Transverse colon (tissue), 4 donors: Measurements from ENCODE around the gene COMMD1. TPM values are rescaled to one million over a fixed set of nuclear protein-coding genes. Genes with fewer than 3 reads are reported as not detected.

Experiments
- DNase-seq: peaks from one replicate; pipeline ENCODE4 v3.0.0-alpha.2; 2019
- H3K27ac ChIP-seq, 4 donors: fragments of 200-600 bp; sonication (generic); 2 replicates each; pipeline ENCODE4 v1.5.1; 2016 to 2018; ENCODE audit warnings: inconsistent platforms in 4 of 4
- H3K27me3 ChIP-seq: fragments of 200-600 bp; sonication (generic); 2 replicates; pipeline ENCODE4 v1.5.1; 2017; ENCODE audit warnings: inconsistent platforms
- H3K36me3 ChIP-seq, 4 donors: fragments of 200-600 bp; sonication (generic); 2 replicates each; pipeline ENCODE4 v1.5.1; 2017 to 2019; ENCODE audit warnings: inconsistent platforms in 4 of 4
- H3K4me1 ChIP-seq, 4 donors: fragments of 200-600 bp; sonication (generic); 2 replicates each; pipeline ENCODE4 v1.5.1; 2017 to 2020; ENCODE audit warnings: inconsistent platforms in 4 of 4
- H3K4me3 ChIP-seq, 4 donors: fragments of 200-600 bp; sonication (generic); 1 replicate in 1 of 4; 2 replicates in 3 of 4; pipeline versions ENCODE4 v1.5.1 to v1.6.1; 2017 to 2019; ENCODE audit warnings: inconsistent platforms in 4 of 4
- H3K9me3 ChIP-seq, 2 donors: fragments of 200-600 bp; sonication (generic); 2 replicates each; pipeline ENCODE4 v1.5.1; 2017 to 2019; ENCODE audit warnings: inconsistent platforms in 2 of 2
- EP300 ChIP-seq: sonication (generic); formaldehyde crosslinking; IDR thresholded peaks from one replicate; pipeline ENCODE4 v1.6.1; 2017; ENCODE audit warnings: antibody characterized with exemption, low read depth
- POLR2A ChIP-seq: fragments of 450-650 bp; IDR thresholded peaks from one replicate; pipeline ENCODE4 v1.6.1; 2016; ENCODE audit warnings: antibody characterized with exemption, mild to moderate bottlenecking, moderate library complexity
- POLR2AphosphoS5 ChIP-seq, 3 donors: sonication (generic); formaldehyde crosslinking; IDR thresholded peaks; one replicate each; pipeline ENCODE4 v1.6.1; 2016; ENCODE audit warnings: antibody characterized with exemption in 3 of 3
- WGBS, 2 donors: methylation state at CpG; one replicate each; pipeline ENCODE4 v1.1.5; 2018; ENCODE audit warnings: low coverage in 1 of 2; 5-methylcytosine and 5-hydroxymethylcytosine counted together
- in situ Hi-C, 4 donors: fragments of 200-750 bp; cut with MboI; loops; one replicate each; pipeline versions ENCODE4 v1.15.0 to v1.15.1; 2017; ENCODE audit warnings: low sequenced_read_pairs in 3 of 4, low pct_ligation_motif_present in 1 of 4, low pct_unique_long_range_greater_than_20kb in 1 of 4
- intact Hi-C: fragments of 100-400 bp; cut with DNase I; formaldehyde crosslinking; loops from one replicate; pipeline ENCODE4 v1.15.1; 2023; ENCODE audit warnings: low total_unique reads
- total RNA-seq, 4 donors: library from RNA; depleted of rRNA; stranded (reverse); fragments of >200 nt; gene quantifications; one replicate each; pipeline ENCODE4 v1.1.0, GENCODE V29; 2016
- TF ChIP-seq, protein P1 (sequence below), 5 experiments: fragments of 200-600 bp in 3 of 5; fragments of 450-650 bp in 2 of 5; sonication (generic) in 3 of 5; IDR thresholded peaks; 1 replicate in 2 of 5; 2 replicates in 3 of 5; pipeline ENCODE4 v1.5.1; 2016 to 2017; ENCODE audit warnings: antibody characterized with exemption in 5 of 5, inconsistent platforms in 3 of 5, mild to moderate bottlenecking in 2 of 5, moderate library complexity in 1 of 5

COMMD1 gene
- total RNA-seq, 4 donors from 2014 or later: 28.9 to 61.0 (median 36.8) TPM

DNA sequence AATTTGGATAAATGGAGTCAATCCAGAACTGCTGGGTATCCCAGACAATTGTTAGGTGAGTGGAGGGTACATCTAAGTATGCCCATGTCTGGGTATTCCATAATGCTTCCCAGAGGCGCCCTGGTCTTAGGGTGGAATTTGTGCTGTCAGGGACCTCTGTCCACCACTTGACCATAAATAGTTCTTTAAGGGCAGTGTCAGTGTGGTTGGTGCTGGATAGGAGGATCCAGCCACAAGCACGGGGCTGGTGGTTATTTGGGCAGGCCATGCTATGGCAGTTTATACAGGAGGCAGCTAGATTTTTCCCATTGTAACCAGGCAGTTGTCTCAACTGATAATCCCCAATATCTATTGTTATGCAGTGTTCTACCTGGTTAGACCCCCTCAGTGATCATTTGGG lies 186.0 kb downstream of the COMMD1 start:
- H3K36me3 ChIP-seq: no peaks in the 10 kb centered on the region
- in situ Hi-C loops: no loop called here
- H3K27me3 ChIP-seq: no peaks in the 10 kb centered on the region
- DNase-seq: no peak
- H3K4me1 ChIP-seq: no peaks in the 10 kb centered on the region
- no peak for TF ChIP-seq POLR2AphosphoS5 (IDR thresholded peaks at IDR 0.05)
- intact Hi-C loops: no loop called here
- H3K9me3 ChIP-seq: no peaks in the 10 kb centered on the region
- no peak overlapping the region for H3K27ac ChIP-seq
- H3K4me3 ChIP-seq: no peak overlapping the region
- WGBS, 2 donors: 97% methylated on average over 2 of the region's 2 CpGs; no CpG with 5 or more reads in 1 of the 2 donors

DNA sequence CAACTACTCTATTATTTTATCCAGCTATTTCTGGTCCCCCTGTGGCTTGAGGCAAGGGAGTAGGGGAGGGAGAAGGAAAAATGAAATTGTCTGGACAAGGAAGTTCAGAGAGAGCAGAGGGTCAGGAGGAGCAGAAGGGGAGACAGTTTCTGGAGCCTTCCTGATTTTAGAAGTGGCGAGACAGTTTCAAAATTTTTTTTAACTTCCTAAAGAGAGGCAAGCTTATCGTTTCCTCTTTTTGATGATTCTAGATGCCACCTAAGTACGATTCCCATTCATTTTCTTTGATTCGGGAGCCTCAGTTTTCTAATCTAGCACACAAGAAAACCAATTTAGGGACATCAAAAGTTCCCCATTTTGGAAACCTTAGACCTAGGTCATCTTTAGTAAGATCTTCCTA lies 193.6 kb downstream of the COMMD1 start:
- TF ChIP-seq POLR2AphosphoS5 (IDR thresholded peaks at IDR 0.05): no peak
- no peak for TF ChIP-seq POLR2A
- TF ChIP-seq, protein P1, sequence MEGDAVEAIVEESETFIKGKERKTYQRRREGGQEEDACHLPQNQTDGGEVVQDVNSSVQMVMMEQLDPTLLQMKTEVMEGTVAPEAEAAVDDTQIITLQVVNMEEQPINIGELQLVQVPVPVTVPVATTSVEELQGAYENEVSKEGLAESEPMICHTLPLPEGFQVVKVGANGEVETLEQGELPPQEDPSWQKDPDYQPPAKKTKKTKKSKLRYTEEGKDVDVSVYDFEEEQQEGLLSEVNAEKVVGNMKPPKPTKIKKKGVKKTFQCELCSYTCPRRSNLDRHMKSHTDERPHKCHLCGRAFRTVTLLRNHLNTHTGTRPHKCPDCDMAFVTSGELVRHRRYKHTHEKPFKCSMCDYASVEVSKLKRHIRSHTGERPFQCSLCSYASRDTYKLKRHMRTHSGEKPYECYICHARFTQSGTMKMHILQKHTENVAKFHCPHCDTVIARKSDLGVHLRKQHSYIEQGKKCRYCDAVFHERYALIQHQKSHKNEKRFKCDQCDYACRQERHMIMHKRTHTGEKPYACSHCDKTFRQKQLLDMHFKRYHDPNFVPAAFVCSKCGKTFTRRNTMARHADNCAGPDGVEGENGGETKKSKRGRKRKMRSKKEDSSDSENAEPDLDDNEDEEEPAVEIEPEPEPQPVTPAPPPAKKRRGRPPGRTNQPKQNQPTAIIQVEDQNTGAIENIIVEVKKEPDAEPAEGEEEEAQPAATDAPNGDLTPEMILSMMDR (IDR thresholded peaks at IDR 0.05): no peak
- TF ChIP-seq EP300: no peak
- H3K4me3 ChIP-seq: no peak overlapping the region
- no peak for DNase-seq
- no peaks in the 10 kb centered on the region for H3K27me3 ChIP-seq
- WGBS, 2 donors: 79 to 84% methylated on average over 4 of the region's 4 CpGs
- H3K4me1 ChIP-seq: no peaks in the 10 kb centered on the region
- no peak overlapping the region for H3K27ac ChIP-seq
- no peaks in the 10 kb centered on the region for H3K9me3 ChIP-seq
- no peaks in the 10 kb centered on the region for H3K36me3 ChIP-seq
- in situ Hi-C loops: no loop called here
- intact Hi-C loops: no loop called here

DNA sequence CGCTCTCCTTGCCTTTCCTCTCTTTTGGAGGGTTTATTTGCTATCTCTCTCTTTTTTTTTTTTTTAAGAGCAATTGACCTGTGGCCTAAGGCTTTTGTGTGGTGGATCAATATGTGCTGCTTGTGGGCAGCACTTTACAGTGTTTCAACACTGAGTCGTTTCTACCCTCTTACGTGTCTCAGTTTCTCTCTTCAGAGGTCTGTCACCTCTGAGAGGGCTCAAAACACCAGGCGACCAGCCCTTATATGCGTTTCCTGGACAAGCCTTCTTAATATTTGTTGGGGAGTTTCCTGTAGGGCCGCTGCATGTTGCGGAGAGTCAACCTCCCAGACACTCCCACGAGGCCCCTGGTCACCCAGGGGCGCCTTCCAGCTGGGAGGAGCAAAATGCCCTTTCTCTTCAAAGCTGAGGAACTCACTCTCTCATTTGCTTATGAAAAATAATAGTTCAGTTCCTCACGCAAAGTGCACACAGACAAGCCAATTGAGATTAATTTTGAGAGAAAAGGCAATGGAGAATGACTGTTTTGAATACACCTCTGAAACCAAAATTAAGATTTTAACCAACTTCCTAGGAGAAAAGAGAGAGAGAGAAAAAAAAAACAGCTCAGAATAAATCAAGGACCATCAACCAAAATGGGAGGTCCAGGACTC lies 194.2 kb downstream of the COMMD1 start:
- no peaks in the 10 kb centered on the region for H3K4me1 ChIP-seq
- in situ Hi-C loops: no loop called here
- H3K27ac ChIP-seq: no peak overlapping the region
- TF ChIP-seq POLR2A (no peak), EP300 (no peak)
- TF ChIP-seq, protein P1 (IDR thresholded peaks at IDR 0.05): no peak
- H3K4me3 ChIP-seq: no peak overlapping the region
- no peaks in the 10 kb centered on the region for H3K9me3 ChIP-seq
- 75 to 98% methylated on average over 5 to 10 of the region's 10 CpGs for WGBS, 2 donors
- no peaks in the 10 kb centered on the region for H3K36me3 ChIP-seq
- no peak for DNase-seq
- intact Hi-C loops: no loop called here
- no peaks in the 10 kb centered on the region for H3K27me3 ChIP-seq

DNA sequence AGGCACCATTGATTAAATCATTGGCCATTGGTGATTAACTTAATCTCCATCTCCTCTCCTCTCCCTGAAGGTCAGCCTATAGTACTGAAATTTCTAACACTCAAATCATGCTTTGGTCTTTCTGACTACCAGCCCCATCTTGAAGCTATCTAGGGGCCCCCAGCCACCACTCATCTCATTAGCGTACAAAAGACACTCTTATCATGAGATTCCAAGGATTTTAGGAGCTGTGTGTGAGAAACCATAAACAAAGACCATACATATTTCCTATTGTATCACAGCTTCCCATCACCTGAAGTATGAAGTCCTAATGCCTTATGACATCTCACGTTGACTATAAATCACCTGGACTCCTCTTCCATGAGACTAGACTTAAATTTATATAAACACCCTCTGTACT lies 196.4 kb downstream of the COMMD1 start:
- Histone ChIP-seq H3K4me1 (no peaks in the 10 kb centered on the region), H3K9me3 (no peaks in the 10 kb centered on the region), H3K27me3 (no peaks in the 10 kb centered on the region), H3K36me3 (no peaks in the 10 kb centered on the region), H3K4me3 (no peak overlapping the region), H3K27ac (no peak overlapping the region)
- no peak for DNase-seq
- no peak for TF ChIP-seq POLR2AphosphoS5 (IDR thresholded peaks at IDR 0.05)
- TF ChIP-seq POLR2A: no peak
- 88 to 96% methylated on average over 1 to 2 of the region's 2 CpGs for WGBS, 2 donors
- intact Hi-C loops: no loop called here
- in situ Hi-C loops: no loop called here

DNA sequence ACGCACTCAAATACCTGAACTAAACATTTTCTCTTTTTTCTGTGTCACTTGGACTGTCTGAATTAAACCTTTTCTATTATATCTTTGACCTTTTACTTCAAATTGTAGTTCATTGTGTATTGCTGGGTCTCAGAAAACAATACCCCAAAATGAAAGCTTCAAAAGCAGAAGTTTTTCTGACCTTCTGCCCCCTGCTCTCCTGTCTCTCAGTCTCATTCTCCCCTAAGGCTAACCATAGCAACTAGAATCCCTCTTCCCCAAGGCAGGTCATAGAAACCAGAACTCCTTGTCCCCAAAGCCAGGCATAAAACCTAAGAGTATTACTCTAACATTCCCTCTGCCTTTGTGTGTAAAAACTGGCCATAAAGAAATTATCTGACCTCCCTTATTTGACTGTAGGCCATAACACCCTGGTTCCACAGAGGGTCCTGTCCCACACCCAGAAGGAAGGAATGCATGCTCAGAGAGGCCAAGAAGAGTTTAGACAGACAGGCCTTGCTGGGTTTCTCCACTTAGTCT lies 197.0 kb downstream of the COMMD1 start:
- no peak for DNase-seq
- H3K36me3 ChIP-seq: no peaks in the 10 kb centered on the region
- no peak overlapping the region for H3K4me3 ChIP-seq
- 93 to 100% methylated on average over 1 of the region's 1 CpG for WGBS, 2 donors
- in situ Hi-C loops (no loop called here), intact Hi-C loops (no loop called here)
- no peaks in the 10 kb centered on the region for H3K4me1 ChIP-seq
- no peaks in the 10 kb centered on the region for H3K9me3 ChIP-seq
- TF ChIP-seq, protein P1 (IDR thresholded peaks at IDR 0.05): no peak
- TF ChIP-seq POLR2A: no peak
- no peak for TF ChIP-seq POLR2AphosphoS5 (IDR thresholded peaks at IDR 0.05)
- no peak for TF ChIP-seq EP300
- no peaks in the 10 kb centered on the region for H3K27me3 ChIP-seq
- no peak overlapping the region for H3K27ac ChIP-seq
